Left lung (tissue), 10 donors: ENCODE measurements around the gene LRRC8E. TPM values are rescaled to one million over a fixed set of nuclear protein-coding genes. Genes with fewer than 3 reads are reported as not detected.

ENCODE experiments used
- ATAC-seq: fragments of 200-7000 bp; cut with Tn5 transposase; one replicate; pipeline ENCODE4 v1.9.1; 2020; ENCODE audit warnings: moderate library complexity
- DNase-seq, 4 donors: peaks; one replicate each; pipeline ENCODE4 v3.0.0-alpha.2; 2013 to 2020
- H3K27ac ChIP-seq, 2 donors: fragments of 200-600 bp; sonication (generic) in 1 of 2; one replicate each; pipeline versions ENCODE4 v1.5.0 to v1.8.0; 2020 to 2021
- H3K27me3 ChIP-seq, 2 donors: fragments of 200-600 bp; sonication (generic) in 1 of 2; one replicate each; pipeline versions ENCODE4 v1.5.0 to v1.8.0; 2020 to 2021
- H3K36me3 ChIP-seq, 2 donors: fragments of 200-600 bp; sonication (generic) in 1 of 2; one replicate each; pipeline versions ENCODE4 v1.5.0 to v1.8.0; 2020 to 2021
- H3K4me1 ChIP-seq, 2 donors: fragments of 200-600 bp; one replicate each; pipeline ENCODE4 v1.8.0; 2021
- H3K4me3 ChIP-seq, 2 donors: fragments of 200-600 bp; sonication (generic) in 1 of 2; one replicate each; pipeline versions ENCODE4 v1.5.0 to v1.8.0; 2020 to 2021; ENCODE audit warnings: mild to moderate bottlenecking in 1 of 2
- H3K9me3 ChIP-seq, 2 donors: fragments of 200-600 bp; sonication (generic) in 1 of 2; one replicate each; pipeline versions ENCODE4 v1.5.0 to v1.8.0; 2020 to 2021
- CTCF ChIP-seq, 2 donors: fragments of 200-600 bp; sonication (generic) in 1 of 2; IDR thresholded peaks; one replicate each; pipeline versions ENCODE4 v1.5.0 to v1.8.0; 2021; ENCODE audit warnings: antibody characterized with exemption in 2 of 2
- intact Hi-C, 2 donors: fragments of 100-400 bp; cut with DNase I; formaldehyde crosslinking; loops; one replicate each; pipeline versions ENCODE4 v1.11.2 to v1.14.2; 2022
- polyA plus RNA-seq, 6 donors: library from polyadenylated mRNA; unstranded; fragments of 120-200 nt; gene quantifications; one replicate each; pipeline ENCODE4 v1.2.1, GENCODE V29; 2013; ENCODE audit not compliant: insufficient read length in 6 of 6
- total RNA-seq, 2 donors: library from RNA; stranded (reverse); fragmentation: NEBNext Ultra II Directional; extraction: Animal tissue kit (Norgen Biotek cat#: 25700); gene quantifications; one replicate each; pipeline ENCODE4 v1.2.1, GENCODE V29; 2021
- donor health status: DM: no; HTN: yes; CAD: no.
- donor health status: DM: no; HTN: no; CAD: no.

LRRC8E gene
- total and polyA plus RNA-seq, 8 donors: 3.7 to 10.5 (median 4.7) TPM

- ATAC-seq: no peak
Measured at GRCh38 chr19:7855426-7856108, 32.7 kb upstream of the LRRC8E start.

GRCh38 chr19:7856109-7856591 is 32.2 kb upstream of the LRRC8E start:
- Histone ChIP-seq H3K36me3 (peaks cover 0 to 22% of the 10 kb centered on the region in 2 donors), H3K4me3 (no peak overlapping the region), H3K9me3 (no peaks in the 10 kb centered on the region), H3K27ac (no peak overlapping the region), H3K4me1 (peaks cover 3 to 9% of the 10 kb centered on the region in 2 donors), H3K27me3 (peaks cover 0 to 20% of the 10 kb centered on the region in 2 donors)
- intact Hi-C loops: no loop called here
- no peak for ATAC-seq
- TF ChIP-seq CTCF (IDR thresholded peaks at IDR 0.05): no peak
- DNase-seq: no peak

More at GRCh38 chr19:7855426-7856108, 32.7 kb upstream of the LRRC8E start:
- intact Hi-C loops: no loop called here
- peaks cover 3 to 9% of the 10 kb centered on the region in 2 donors for H3K4me1 ChIP-seq
- DNase-seq: peak in 1 of 4 donors; percentile 55
- no peak overlapping the region for H3K4me3 ChIP-seq
- no peak overlapping the region for H3K27ac ChIP-seq
- peaks cover 0 to 14% of the 10 kb centered on the region in 2 donors for H3K27me3 ChIP-seq
- no peaks in the 10 kb centered on the region for H3K9me3 ChIP-seq
- no peak for TF ChIP-seq CTCF (IDR thresholded peaks at IDR 0.05)
- H3K36me3 ChIP-seq: peaks cover 0 to 22% of the 10 kb centered on the region in 2 donors

- Histone ChIP-seq H3K9me3 (no peaks in the 10 kb centered on the region), H3K4me3 (no peak overlapping the region), H3K36me3 (peaks cover 0 to 22% of the 10 kb centered on the region in 2 donors), H3K27me3 (peaks cover 0 to 28% of the 10 kb centered on the region in 2 donors), H3K4me1 (peaks cover 7 to 17% of the 10 kb centered on the region in 2 donors), H3K27ac (no peak overlapping the region)
- DNase-seq (peak in 1 of 4 donors; percentile 64), ATAC-seq (no peak)
- no peak for TF ChIP-seq CTCF (IDR thresholded peaks at IDR 0.05)
- intact Hi-C loops: no loop called here
Measured at GRCh38 chr19:7856679-7857663, 31.3 kb upstream of the LRRC8E start.

GRCh38 chr19:7857727-7858108 is 30.6 kb upstream of the LRRC8E start:
- Histone ChIP-seq H3K4me1 (peaks cover 10 to 23% of the 10 kb centered on the region in 2 donors), H3K4me3 (no peak overlapping the region), H3K36me3 (peaks cover 0 to 22% of the 10 kb centered on the region in 2 donors), H3K9me3 (no peaks in the 10 kb centered on the region), H3K27me3 (peaks cover 0 to 35% of the 10 kb centered on the region in 2 donors), H3K27ac (no peak overlapping the region)
- DNase-seq (no peak), ATAC-seq (no peak)
- TF ChIP-seq CTCF (IDR thresholded peaks at IDR 0.05): no peak
- intact Hi-C loops: no loop called here
